Panc1 (cell line): Measurements from ENCODE around the gene VWA5B1.

Experiments
- TF ChIP-seq, protein P1 (sequence below): fragments of 450-650 bp; IDR thresholded peaks from 2 replicates; pipeline ENCODE4 v1.5.1; 2017; ENCODE audit warnings: mild to moderate bottlenecking
- TF ChIP-seq, protein P2 (sequence below), 2 experiments: IDR thresholded peaks; 2 replicates each; pipeline ENCODE4 v1.6.1; 2011 to 2012; ENCODE audit warnings: low read depth in 2 of 2, control low read depth in 1 of 2, low read length in 1 of 2, mild to moderate bottlenecking in 1 of 2, moderate library complexity in 1 of 2; ENCODE audit not compliant: insufficient read depth in 1 of 2

DNA sequence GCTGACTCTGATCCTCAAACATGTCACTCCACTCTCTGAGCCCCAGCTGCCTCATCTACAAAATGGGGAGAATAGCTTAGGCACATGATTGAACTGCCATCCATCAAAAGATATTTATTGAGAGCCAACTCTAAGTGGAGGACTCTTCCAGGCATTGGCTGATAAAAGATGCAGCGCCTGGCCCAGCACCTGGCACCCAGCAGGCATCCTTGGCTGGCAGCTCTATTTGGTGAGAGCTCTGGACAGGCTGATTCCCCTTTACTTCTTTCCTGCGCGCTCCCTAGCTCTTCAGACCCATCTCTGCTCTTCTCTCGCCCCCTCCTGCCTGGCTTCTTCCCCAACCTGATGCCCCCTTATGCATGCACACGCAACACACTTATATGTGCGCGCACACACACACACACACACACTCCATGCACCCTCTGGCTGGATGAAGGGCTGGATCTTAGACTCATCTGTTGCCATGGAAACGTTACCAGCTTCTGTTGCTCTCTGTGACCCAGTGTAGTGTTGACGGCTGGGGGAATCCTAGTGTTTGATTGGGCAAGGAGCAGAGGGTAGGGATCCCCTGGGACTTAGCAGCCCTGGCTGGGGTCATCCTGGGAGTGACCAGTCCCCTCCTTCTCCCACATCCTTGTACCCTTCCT is 49.3 kb downstream of the VWA5B1 start:
- TF ChIP-seq, protein P1, sequence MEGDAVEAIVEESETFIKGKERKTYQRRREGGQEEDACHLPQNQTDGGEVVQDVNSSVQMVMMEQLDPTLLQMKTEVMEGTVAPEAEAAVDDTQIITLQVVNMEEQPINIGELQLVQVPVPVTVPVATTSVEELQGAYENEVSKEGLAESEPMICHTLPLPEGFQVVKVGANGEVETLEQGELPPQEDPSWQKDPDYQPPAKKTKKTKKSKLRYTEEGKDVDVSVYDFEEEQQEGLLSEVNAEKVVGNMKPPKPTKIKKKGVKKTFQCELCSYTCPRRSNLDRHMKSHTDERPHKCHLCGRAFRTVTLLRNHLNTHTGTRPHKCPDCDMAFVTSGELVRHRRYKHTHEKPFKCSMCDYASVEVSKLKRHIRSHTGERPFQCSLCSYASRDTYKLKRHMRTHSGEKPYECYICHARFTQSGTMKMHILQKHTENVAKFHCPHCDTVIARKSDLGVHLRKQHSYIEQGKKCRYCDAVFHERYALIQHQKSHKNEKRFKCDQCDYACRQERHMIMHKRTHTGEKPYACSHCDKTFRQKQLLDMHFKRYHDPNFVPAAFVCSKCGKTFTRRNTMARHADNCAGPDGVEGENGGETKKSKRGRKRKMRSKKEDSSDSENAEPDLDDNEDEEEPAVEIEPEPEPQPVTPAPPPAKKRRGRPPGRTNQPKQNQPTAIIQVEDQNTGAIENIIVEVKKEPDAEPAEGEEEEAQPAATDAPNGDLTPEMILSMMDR, result no peak
- TF ChIP-seq, protein P2, sequence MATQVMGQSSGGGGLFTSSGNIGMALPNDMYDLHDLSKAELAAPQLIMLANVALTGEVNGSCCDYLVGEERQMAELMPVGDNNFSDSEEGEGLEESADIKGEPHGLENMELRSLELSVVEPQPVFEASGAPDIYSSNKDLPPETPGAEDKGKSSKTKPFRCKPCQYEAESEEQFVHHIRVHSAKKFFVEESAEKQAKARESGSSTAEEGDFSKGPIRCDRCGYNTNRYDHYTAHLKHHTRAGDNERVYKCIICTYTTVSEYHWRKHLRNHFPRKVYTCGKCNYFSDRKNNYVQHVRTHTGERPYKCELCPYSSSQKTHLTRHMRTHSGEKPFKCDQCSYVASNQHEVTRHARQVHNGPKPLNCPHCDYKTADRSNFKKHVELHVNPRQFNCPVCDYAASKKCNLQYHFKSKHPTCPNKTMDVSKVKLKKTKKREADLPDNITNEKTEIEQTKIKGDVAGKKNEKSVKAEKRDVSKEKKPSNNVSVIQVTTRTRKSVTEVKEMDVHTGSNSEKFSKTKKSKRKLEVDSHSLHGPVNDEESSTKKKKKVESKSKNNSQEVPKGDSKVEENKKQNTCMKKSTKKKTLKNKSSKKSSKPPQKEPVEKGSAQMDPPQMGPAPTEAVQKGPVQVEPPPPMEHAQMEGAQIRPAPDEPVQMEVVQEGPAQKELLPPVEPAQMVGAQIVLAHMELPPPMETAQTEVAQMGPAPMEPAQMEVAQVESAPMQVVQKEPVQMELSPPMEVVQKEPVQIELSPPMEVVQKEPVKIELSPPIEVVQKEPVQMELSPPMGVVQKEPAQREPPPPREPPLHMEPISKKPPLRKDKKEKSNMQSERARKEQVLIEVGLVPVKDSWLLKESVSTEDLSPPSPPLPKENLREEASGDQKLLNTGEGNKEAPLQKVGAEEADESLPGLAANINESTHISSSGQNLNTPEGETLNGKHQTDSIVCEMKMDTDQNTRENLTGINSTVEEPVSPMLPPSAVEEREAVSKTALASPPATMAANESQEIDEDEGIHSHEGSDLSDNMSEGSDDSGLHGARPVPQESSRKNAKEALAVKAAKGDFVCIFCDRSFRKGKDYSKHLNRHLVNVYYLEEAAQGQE (IDR thresholded peaks at IDR 0.05; ENCODE audit: insufficient read depth in 1 of 2, low read depth in 2 of 2, low read length in 1 of 2), result no peak
